Measurements from ENCODE around the gene MFAP4. TPM values are rescaled to one million over a fixed set of nuclear protein-coding genes. Genes with fewer than 3 reads are reported as not detected.

MFAP4 gene
- total RNA-seq, 1 experiment from 2014 or later, result not detected

- Histone ChIP-seq H2AFZ (ENCODE audit: low read length) (peak overlapping the region; percentile 87), H3K4me2 (ENCODE audit: low read length) (peak overlapping the region; percentile 89), H3K4me1 (ENCODE audit: insufficient read depth, low read length) (peaks cover 10% of the 10 kb centered on the region), H4K20me1 (ENCODE audit: low read length) (no peaks in the 10 kb centered on the region), H3F3A (ENCODE audit: low read length, unreplicated experiment) (no peaks in the 10 kb centered on the region), H3K9me2 (replicated peaks; ENCODE audit: low read length) (no peaks in the 10 kb centered on the region), H3K4me3 (ENCODE audit: low read length) (peak overlapping the region; percentile 79), H3K79me2 (ENCODE audit: low read length) (peaks cover 4% of the 10 kb centered on the region), H3K36me3 (ENCODE audit: low read depth, low read length) (no peaks in the 10 kb centered on the region), H3K27ac (ENCODE audit: low read length) (peak overlapping the region; percentile 59), H3K9me3 (ENCODE audit: low read length) (no peaks in the 10 kb centered on the region), H3K9ac (ENCODE audit: low read length) (peak overlapping the region; percentile 77), H3K27me3 (ENCODE audit: low read length) (no peaks in the 10 kb centered on the region)
- POLR2A ChIA-PET (ENCODE audit: unreplicated experiment), result interaction anchor here (1.7 kb wide), 1 partner anchor 16 kb away, joined by 13 read pairs; no protein-coding TSS in a partner anchor
- DNase-seq (no peak), ATAC-seq (no peak)
- intact Hi-C loops (cut with micrococcal nuclease), result loop anchor here (10.0 kb wide), 1 partner anchor 403 kb away; no protein-coding TSS in a partner anchor
- no peak for TF ChIP-seq EZH2phosphoT487 (IDR thresholded peaks at IDR 0.05; ENCODE audit: borderline replicate concordance, low read length)
- no peak for TF ChIP-seq EZH2 (IDR thresholded peaks at IDR 0.05; ENCODE audit: low read length, unreplicated experiment)
- TF ChIP-seq CTCF (conservative IDR thresholded peaks at IDR 0.05; ENCODE audit: low read depth, low read length), result no peak
- CTCF ChIA-PET, result no interaction called here
- BruUV-seq (replicated peaks), result TSS peak; percentile 70
Observed at GRCh38 chr17:19361944-19362276, 25.1 kb downstream of the MFAP4 start.

DNA sequence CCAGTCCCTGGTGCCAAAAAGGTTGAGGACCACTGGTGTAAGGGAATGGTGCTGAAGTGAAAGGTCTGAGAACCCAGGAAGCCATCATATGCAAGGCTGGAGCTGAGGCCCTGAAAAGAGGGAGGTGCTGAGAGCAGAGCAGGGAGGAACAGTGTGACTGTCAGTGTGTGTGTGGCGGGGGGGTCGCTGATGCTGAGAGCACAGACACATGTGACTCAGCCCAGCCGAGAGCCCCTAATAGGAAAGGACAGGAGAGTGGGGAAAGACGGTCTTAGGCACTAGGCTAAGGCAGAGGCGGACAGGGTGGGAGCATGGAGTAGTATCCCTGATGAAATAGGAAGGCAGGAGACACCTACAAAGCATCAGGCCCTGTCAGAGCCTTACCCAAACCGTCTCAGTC lies 25.7 kb downstream of the MFAP4 start:
- no peak overlapping the region for H2AFZ ChIP-seq (ENCODE audit: low read length)
- peak overlapping the region; percentile 89 for H3K4me2 ChIP-seq (ENCODE audit: low read length)
- no TSS peak for BruUV-seq (replicated peaks)

DNA sequence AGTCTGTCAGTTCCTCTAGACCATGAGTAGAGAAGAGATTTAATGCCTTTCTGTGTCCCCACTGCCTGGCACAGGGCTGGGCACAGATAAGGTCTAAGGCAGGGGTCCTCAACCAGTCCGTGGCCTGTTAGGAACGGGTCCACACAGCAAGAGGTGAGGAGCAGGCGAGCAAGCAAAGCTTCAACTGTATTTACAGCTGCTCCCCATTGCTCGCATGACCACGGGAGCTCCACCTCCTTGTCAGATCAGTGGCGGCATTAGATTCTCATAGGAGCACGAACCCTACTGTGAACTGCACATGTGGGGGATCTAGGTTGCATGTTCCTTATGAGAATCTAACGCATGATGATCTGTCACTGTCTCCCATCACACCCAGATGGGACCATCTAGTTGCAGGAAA lies 26.2 kb downstream of the MFAP4 start:
- no peak overlapping the region for H3K4me3 ChIP-seq (ENCODE audit: low read length)
- CTCF ChIA-PET, result no interaction called here
- no peaks in the 10 kb centered on the region for H4K20me1 ChIP-seq (ENCODE audit: low read length)
- H3K27ac ChIP-seq (ENCODE audit: low read length), result no peak overlapping the region
- no peaks in the 10 kb centered on the region for H3K9me2 ChIP-seq (replicated peaks; ENCODE audit: low read length)
- no TSS peak for BruUV-seq (replicated peaks)
- H3K27me3 ChIP-seq (ENCODE audit: low read length), result no peaks in the 10 kb centered on the region
- intact Hi-C loops (cut with micrococcal nuclease), result loop anchor here (10.0 kb wide), 1 partner anchor 404 kb away; no protein-coding TSS in a partner anchor
- H3K79me2 ChIP-seq (ENCODE audit: low read length), result peaks cover 4% of the 10 kb centered on the region
- H3K4me1 ChIP-seq (ENCODE audit: insufficient read depth, low read length), result peaks cover 10% of the 10 kb centered on the region
- ATAC-seq (no peak), DNase-seq (no peak)
- no peak overlapping the region for H2AFZ ChIP-seq (ENCODE audit: low read length)
- no peak overlapping the region for H3K4me2 ChIP-seq (ENCODE audit: low read length)
- no peak overlapping the region for H3K9ac ChIP-seq (ENCODE audit: low read length)
- H3F3A ChIP-seq (ENCODE audit: low read length, unreplicated experiment), result no peaks in the 10 kb centered on the region
- TF ChIP-seq CTCF (conservative IDR thresholded peaks at IDR 0.05; ENCODE audit: low read depth, low read length) (no peak), EZH2 (IDR thresholded peaks at IDR 0.05; ENCODE audit: low read length, unreplicated experiment) (no peak), EZH2phosphoT487 (IDR thresholded peaks at IDR 0.05; ENCODE audit: borderline replicate concordance, low read length) (no peak)
- POLR2A ChIA-PET (ENCODE audit: unreplicated experiment), result no interaction called here
- no peaks in the 10 kb centered on the region for H3K36me3 ChIP-seq (ENCODE audit: low read depth, low read length)
- no peaks in the 10 kb centered on the region for H3K9me3 ChIP-seq (ENCODE audit: low read length)

More for the DNA sequence above, 25.7 kb downstream of the MFAP4 start:
- Histone ChIP-seq H3K9ac (ENCODE audit: low read length) (0 out of 2 replicates have a peak overlapping the region, but pooled peaks have one; percentile 77), H3K9me3 (ENCODE audit: low read length) (no peaks in the 10 kb centered on the region), H4K20me1 (ENCODE audit: low read length) (no peaks in the 10 kb centered on the region), H3K9me2 (replicated peaks; ENCODE audit: low read length) (no peaks in the 10 kb centered on the region), H3K27me3 (ENCODE audit: low read length) (no peaks in the 10 kb centered on the region), H3K79me2 (ENCODE audit: low read length) (peaks cover 4% of the 10 kb centered on the region), H3K4me3 (ENCODE audit: low read length) (no peak overlapping the region), H3K27ac (ENCODE audit: low read length) (no peak overlapping the region), H3K36me3 (ENCODE audit: low read depth, low read length) (no peaks in the 10 kb centered on the region), H3F3A (ENCODE audit: low read length, unreplicated experiment) (no peaks in the 10 kb centered on the region), H3K4me1 (ENCODE audit: insufficient read depth, low read length) (peaks cover 10% of the 10 kb centered on the region)
- ATAC-seq (no peak), DNase-seq (no peak)
- intact Hi-C loops (cut with micrococcal nuclease), result loop anchor here (10.0 kb wide), 1 partner anchor 403 kb away; no protein-coding TSS in a partner anchor
- CTCF ChIA-PET, result no interaction called here
- TF ChIP-seq EZH2 (IDR thresholded peaks at IDR 0.05; ENCODE audit: low read length, unreplicated experiment), result no peak
- no peak for TF ChIP-seq EZH2phosphoT487 (IDR thresholded peaks at IDR 0.05; ENCODE audit: borderline replicate concordance, low read length)
- POLR2A ChIA-PET (ENCODE audit: unreplicated experiment), result no interaction called here
